HEK293 (cell line): ENCODE results near the gene NUBP1.

Experiments
- KLF9 ChIP-seq: fragments of 450-650 bp; formaldehyde crosslinking; IDR thresholded peaks from 2 replicates; pipeline ENCODE4 v1.5.1; 2016; ENCODE audit warnings: missing biosample characterization, missing genetic modification characterization, low read depth
- ZBTB17 ChIP-seq: fragments of 450-650 bp; formaldehyde crosslinking; IDR thresholded peaks from 2 replicates; pipeline ENCODE4 v1.5.1; 2016; ENCODE audit warnings: missing biosample characterization, missing genetic modification characterization
- ZBTB8A ChIP-seq: fragments of 450-650 bp; formaldehyde crosslinking; IDR thresholded peaks from 2 replicates; pipeline ENCODE4 v1.5.1; 2016; ENCODE audit warnings: missing biosample characterization, missing genetic modification characterization
- ZNF274 ChIP-seq, 2 experiments: fragments of 200-500 bp in 1 of 2; fragments of 450-650 bp in 1 of 2; sonication (Bioruptor generic) in 1 of 2; formaldehyde crosslinking in 1 of 2; IDR thresholded peaks; 2 replicates each; pipeline versions ENCODE4 v1.5.1 to v1.6.1; 2014 to 2016; ENCODE audit warnings: borderline replicate concordance in 1 of 2, inconsistent platforms in 1 of 2, low read length in 1 of 2, missing biosample characterization in 1 of 2, missing genetic modification characterization in 1 of 2
- ZNF792 ChIP-seq: fragments of 450-650 bp; formaldehyde crosslinking; IDR thresholded peaks from 2 replicates; pipeline ENCODE4 v1.5.1; 2016; ENCODE audit warnings: missing biosample characterization, missing genetic modification characterization
- TF ChIP-seq, protein P1 (sequence below): fragments of 450-650 bp; formaldehyde crosslinking; IDR thresholded peaks from 2 replicates; pipeline ENCODE4 v1.5.1; 2016; ENCODE audit warnings: missing biosample characterization, missing genetic modification characterization, borderline replicate concordance
- TF ChIP-seq, protein P2 (sequence below): fragments of 450-650 bp; formaldehyde crosslinking; IDR thresholded peaks from 2 replicates; pipeline ENCODE4 v1.5.1; 2016; ENCODE audit warnings: missing biosample characterization, missing genetic modification characterization

DNA sequence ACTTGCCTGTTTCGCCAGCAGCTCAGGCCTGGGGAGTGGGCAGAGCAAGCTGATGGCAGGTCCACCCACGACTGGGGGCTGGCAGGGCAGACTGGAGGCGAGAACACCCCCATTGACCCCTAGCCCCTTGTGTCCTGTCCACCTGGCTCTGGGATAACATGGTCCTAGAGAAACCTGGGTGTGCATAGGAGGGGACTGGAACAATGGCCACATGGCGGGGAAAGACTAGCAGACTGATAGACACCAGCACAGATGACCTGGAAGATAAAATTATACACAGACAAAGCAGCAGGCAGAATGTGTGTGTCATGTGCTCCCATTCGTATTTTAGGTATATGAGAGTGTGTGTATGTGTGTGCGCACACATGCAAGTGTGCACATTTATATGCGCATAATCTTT is 23.5 kb downstream of the NUBP1 start:
- no peak for TF ChIP-seq ZBTB17 (tag by site-specific recombination)
- TF ChIP-seq, protein P1, sequence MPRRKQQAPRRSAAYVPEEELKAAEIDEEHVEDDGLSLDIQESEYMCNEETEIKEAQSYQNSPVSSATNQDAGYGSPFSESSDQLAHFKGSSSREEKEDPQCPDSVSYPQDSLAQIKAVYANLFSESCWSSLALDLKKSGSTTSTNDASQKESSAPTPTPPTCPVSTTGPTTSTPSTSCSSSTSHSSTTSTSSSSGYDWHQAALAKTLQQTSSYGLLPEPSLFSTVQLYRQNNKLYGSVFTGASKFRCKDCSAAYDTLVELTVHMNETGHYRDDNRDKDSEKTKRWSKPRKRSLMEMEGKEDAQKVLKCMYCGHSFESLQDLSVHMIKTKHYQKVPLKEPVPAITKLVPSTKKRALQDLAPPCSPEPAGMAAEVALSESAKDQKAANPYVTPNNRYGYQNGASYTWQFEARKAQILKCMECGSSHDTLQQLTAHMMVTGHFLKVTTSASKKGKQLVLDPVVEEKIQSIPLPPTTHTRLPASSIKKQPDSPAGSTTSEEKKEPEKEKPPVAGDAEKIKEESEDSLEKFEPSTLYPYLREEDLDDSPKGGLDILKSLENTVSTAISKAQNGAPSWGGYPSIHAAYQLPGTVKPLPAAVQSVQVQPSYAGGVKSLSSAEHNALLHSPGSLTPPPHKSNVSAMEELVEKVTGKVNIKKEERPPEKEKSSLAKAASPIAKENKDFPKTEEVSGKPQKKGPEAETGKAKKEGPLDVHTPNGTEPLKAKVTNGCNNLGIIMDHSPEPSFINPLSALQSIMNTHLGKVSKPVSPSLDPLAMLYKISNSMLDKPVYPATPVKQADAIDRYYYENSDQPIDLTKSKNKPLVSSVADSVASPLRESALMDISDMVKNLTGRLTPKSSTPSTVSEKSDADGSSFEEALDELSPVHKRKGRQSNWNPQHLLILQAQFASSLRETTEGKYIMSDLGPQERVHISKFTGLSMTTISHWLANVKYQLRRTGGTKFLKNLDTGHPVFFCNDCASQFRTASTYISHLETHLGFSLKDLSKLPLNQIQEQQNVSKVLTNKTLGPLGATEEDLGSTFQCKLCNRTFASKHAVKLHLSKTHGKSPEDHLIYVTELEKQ, result no peak
- no peak for TF ChIP-seq ZBTB8A
- TF ChIP-seq ZNF274 (IDR thresholded peaks at IDR 0.05; ENCODE audit: low read length), result no peak
- TF ChIP-seq ZNF274 (tag by site-specific recombination; IDR thresholded peaks at IDR 0.05; ENCODE audit: borderline replicate concordance), result no peak
- no peak for TF ChIP-seq KLF9
- TF ChIP-seq ZNF792 (tag by site-specific recombination), result no peak
- TF ChIP-seq, protein P2, sequence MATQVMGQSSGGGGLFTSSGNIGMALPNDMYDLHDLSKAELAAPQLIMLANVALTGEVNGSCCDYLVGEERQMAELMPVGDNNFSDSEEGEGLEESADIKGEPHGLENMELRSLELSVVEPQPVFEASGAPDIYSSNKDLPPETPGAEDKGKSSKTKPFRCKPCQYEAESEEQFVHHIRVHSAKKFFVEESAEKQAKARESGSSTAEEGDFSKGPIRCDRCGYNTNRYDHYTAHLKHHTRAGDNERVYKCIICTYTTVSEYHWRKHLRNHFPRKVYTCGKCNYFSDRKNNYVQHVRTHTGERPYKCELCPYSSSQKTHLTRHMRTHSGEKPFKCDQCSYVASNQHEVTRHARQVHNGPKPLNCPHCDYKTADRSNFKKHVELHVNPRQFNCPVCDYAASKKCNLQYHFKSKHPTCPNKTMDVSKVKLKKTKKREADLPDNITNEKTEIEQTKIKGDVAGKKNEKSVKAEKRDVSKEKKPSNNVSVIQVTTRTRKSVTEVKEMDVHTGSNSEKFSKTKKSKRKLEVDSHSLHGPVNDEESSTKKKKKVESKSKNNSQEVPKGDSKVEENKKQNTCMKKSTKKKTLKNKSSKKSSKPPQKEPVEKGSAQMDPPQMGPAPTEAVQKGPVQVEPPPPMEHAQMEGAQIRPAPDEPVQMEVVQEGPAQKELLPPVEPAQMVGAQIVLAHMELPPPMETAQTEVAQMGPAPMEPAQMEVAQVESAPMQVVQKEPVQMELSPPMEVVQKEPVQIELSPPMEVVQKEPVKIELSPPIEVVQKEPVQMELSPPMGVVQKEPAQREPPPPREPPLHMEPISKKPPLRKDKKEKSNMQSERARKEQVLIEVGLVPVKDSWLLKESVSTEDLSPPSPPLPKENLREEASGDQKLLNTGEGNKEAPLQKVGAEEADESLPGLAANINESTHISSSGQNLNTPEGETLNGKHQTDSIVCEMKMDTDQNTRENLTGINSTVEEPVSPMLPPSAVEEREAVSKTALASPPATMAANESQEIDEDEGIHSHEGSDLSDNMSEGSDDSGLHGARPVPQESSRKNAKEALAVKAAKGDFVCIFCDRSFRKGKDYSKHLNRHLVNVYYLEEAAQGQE, result no peak
